Adrenal gland (tissue), 5 donors: ENCODE data around the gene TMEM114.

Experiments used
- CTCF ChIP-seq, 6 experiments: fragments of 450-650 bp in 4 of 6; fragments of 200-600 bp in 2 of 6; sonication (generic) in 1 of 6; IDR thresholded peaks; 1 replicate in 5 of 6; 2 replicates in 1 of 6; pipeline versions ENCODE4 v1.5.1 to v1.8.0; 2016 to 2021; ENCODE audit warnings: antibody characterized with exemption in 6 of 6, mild to moderate bottlenecking in 2 of 6, moderate library complexity in 1 of 6
- POLR2A ChIP-seq, 2 donors: fragments of 450-650 bp; IDR thresholded peaks; one replicate each; pipeline ENCODE4 v1.6.1; 2017; ENCODE audit warnings: antibody characterized with exemption in 2 of 2, mild to moderate bottlenecking in 2 of 2, moderate library complexity in 1 of 2
- donor health status: DM: no; HTN: no; CAD: no.

GRCh38 chr16:8552487-8553221 is 37.7 kb downstream of the TMEM114 start:
- TF ChIP-seq CTCF (IDR thresholded peaks at IDR 0.05) (no peak), POLR2A (IDR thresholded peaks at IDR 0.05) (no peak)
